Stimulated activated CD8-positive, alpha-beta memory T cell treated with anti-CD3 and anti-CD28 coated beads, Interleukin-4, amount 100 ng/mL, for 1 hour (primary cell): Measurements from ENCODE around the gene CD248.

Experiments used
- DNase-seq, 2 donors: peaks; one replicate each; pipeline ENCODE4 v3.0.0-alpha.2; 2020; ENCODE audit warnings: low read depth in 2 of 2, low spot score in 1 of 2

Gene CD248

DNA sequence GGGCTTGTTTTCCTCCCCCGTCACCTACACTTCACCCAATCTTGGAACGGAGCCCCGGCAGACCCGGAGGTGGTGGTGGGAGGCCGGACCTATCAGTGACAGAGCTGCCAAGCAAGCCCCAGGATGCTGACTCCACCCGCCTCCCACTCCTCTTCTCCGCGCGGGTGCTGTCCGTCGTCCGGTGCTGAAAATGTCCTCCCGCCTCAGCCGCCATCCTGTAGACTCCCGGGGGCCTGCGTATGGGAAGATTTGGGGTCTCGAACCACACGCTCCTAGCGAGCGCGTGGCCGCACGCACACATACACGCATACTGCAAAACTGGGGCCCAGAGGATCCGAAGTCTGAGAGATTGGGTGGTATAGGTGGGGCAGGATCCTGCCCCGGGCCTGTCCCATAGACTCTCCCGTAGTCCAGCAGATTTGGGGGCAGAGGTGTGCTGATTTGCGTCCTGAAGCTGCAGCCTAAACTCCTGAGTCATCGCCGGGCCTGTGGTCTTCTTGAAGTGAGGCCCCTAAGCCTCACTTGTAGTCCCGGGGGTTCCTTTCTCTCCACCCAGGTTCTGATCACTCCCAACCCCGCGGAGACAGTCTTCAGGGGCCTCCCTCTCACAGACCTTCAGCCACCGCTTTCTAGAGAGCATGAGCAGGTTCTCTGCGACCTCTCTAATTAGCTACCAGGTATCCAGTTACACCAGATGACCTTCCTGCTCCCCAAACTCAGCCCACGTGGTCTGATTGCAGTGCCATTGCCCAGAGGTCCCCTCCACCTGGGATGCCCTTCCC lies 27.1 kb downstream of the CD248 start:
- peak in 1 of 2 donors; percentile 28 for DNase-seq

DNA sequence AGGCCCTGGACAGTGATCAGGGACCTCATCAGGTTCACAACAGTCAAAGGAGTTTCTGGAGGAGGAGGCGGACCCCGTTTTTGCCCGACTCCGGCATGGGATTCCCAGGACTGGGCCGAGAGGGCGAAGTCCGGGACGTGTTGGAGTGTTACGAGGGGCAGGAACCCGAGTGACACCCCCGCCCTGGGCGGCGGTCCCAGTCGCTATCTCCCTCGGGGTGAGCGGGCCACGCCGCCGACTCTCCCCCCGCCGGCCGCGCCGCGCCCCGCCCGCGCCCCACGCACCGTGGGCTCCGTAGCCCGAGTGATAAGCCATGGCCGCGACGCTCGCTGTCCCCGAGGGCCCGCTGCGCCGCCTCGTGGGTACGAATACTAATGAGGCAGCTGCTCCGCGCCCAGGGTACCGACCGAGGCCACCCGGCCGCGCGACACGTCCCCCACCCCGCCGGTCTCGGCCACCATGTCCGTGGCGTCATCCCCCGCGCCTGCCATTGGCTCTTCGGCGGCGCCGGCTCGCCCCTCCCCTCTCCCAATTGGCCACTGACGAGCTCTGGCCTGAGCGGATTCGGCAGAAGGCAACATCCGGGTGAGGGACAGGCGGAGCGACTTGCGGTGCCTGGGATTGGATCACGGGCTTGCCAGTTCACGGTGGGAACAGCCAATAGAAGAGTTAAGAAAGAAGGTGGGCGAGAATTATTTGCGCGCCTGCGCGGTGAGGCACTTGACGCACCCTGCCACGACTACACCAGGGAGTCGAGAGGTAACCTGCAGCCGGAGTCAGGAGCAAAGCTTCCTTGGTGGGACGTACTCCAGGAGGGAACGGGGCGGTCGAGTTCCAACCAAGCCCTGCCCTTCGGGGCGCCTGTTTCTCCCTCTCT lies 27.9 kb downstream of the CD248 start, which contains the start of gene YIF1A:
Gene YIF1A (minus strand): TSS at position 473 of the 877 bp plus-strand sequence. CDS start 158 bp downstream, at position 315.
- peak; percentile 90 to 96 for DNase-seq

DNA sequence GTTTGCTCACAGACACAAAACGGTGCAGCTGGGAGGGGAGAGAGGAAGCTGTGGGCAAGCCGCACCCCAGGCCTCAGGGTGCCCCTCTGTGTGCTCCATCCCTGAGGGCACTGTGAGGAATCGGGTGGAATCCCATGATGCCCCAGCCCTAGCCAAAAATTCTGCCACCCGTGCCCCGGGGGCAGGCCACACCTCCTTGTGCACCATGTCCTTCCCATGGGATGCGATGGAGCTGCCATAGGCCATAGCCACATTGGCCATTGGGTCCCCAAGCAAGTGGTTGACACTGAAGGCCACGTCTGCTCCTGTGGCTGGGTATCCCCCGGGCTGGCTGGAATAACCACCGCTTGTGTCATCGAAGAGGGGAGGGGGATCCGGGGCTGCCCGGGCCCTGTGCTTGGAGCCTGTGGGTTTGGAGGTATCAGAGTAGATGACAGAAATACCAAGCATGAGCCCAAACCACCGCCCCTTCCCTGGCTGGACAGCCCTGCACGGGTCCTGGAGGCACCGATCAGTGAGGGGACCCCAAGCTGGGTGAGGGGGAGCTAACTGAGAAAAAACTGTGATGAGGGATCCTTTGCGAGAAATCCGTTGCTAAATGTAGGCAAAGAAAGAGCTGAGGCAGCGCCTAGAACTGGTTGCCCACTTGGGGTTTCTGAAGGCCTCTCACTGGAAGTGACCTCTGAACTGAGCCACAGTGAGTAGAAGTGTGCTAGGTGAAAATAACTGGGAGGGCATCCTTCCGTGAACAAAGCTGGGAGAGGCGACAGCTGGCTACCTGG lies 28.8 kb downstream of the CD248 start:
- no peak for DNase-seq

DNA sequence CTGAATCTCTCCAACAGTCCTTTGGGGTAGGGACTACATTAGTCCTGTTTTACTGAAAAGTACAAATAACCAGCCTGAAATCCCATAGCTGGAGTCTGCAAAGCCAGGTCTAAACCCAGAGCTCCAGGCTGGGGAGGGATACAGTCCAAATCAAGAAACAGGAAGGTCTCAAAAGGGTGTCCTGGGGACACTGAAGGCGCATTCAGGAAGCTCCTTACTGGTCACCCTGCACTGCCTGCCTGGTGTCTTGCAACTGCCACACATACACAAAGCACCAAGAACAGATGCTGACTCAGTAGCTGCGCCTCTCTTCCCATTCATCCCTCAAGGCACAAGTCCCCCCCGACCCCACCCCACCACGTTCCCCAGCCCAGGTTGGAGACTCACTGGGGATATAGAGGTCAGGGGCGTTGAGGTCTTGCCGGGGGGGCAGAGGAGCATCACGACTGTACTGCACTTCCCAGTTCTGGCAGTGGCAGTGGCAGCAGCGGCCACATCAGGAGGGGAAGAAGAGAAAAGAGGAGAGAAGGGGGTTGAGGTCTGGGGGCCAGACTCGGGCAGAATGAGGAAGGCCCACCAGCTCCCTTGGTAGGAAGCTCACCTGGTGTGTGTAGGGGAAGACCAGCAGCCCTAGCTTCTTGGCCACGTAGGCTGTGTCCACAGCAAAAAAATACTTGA lies 29.5 kb downstream of the CD248 start:
- DNase-seq, result no peak

DNA sequence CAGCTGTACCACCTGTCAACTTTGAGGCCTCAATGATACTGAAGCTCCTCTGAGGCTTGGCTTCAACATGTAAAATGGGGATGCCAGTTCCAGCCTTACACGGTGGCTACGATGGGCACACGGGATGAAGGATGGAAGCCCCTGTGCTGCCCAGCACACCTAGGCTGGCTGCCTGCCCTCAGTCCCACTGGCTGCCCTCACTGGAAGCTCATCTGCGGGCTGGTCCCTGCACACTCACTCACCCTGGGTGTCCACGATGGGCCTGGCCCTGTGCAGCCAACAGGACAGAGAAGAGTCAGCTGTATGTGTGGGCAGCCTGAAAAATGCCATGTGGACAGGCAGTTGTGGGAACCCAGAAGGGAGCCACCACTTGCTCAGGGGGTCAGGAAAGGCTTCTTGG lies 30.1 kb downstream of the CD248 start:
- no peak for DNase-seq

DNA sequence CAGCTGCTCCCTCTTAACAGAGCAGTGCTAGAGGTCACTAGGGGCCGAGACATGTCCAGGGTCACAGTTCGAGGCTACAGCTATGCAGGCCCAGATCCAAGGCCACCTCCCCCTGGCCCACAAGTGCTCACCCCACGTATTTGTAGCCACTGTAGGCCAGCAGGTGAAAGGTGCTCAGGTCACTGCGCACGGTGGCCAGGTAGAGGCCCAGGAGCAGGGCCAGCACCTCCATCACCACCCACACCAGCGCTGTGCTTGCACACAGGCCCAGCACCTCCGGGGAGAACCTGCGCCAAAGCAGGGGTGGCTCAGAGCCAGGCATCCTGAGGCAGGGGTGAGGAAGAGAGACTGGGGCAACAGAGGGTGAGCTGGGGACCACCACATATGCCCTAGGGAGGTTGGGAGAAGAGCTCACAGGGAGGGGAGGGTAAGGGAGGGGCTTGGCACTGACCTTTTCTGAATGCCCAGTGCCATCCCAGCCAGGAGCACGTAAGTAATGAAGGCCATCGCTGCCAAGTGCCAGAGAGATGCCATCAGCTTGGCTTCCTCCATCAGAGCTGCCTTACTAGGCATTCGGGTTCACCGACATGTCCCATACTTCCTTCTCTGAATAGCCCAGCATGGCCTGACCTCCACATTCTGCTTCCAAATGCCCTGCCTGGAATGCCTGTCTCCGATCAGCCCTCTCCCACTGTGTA lies 31.4 kb downstream of the CD248 start:
- DNase-seq, result no peak

DNA sequence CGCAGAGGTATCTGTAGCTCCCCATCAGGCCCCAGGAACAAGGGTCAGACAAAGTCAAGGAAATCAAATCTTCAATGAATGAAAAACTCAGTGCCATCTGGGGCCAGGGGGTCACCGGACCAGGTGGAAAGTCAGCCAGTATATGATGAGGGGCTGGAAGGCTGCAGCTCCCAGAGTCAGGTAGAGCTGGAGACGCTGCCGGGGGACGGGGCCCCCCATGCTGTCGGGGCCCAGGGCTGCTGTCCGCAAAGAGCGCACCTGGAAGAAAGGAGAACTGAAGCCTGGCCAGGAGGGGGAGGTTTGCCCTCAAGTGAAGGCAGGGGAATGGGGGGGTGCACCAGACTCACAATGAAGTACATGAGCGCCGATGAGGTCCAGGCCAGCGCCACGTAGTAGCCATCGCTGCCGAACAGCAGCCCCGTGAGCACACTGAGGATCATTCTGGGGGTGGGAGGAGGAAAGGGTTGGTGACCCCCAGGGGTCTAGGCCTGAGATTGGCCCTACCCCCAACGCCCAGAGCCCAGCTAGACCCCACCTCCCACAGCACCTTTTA lies 32.2 kb downstream of the CD248 start:
- no peak for DNase-seq

DNA sequence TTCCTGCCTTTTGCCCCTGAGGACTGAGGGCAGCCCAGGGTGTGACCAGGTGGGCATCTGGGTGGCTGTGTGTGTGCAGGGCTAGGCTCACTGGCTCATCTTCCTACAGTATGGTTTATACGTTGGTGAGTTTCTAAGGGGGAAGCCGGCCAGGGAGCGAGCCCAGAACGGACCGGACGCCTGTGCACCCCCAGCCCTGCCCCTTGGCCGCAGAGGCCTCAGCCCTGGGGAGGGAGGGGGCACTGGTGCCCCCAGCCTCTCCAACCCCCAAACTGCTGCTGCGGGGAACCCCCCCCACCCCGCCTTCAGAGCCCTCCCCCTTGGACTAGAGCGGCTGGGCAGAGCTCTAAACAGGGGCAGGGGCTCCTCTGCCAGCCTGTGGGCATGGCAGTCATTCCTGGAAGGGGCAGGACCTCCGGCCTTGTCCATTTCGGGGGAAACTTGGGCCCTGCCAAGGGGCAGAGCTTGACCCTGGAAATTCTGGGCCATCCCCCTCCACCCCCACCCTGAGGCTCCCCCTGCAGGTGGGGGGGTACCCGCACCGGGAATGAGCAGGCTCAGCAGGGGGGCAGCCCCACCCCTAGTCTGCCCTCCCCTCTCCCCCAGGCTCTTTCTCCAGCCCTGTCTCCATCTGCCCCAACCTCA lies 33.3 kb downstream of the CD248 start:
- DNase-seq, result no peak

DNA sequence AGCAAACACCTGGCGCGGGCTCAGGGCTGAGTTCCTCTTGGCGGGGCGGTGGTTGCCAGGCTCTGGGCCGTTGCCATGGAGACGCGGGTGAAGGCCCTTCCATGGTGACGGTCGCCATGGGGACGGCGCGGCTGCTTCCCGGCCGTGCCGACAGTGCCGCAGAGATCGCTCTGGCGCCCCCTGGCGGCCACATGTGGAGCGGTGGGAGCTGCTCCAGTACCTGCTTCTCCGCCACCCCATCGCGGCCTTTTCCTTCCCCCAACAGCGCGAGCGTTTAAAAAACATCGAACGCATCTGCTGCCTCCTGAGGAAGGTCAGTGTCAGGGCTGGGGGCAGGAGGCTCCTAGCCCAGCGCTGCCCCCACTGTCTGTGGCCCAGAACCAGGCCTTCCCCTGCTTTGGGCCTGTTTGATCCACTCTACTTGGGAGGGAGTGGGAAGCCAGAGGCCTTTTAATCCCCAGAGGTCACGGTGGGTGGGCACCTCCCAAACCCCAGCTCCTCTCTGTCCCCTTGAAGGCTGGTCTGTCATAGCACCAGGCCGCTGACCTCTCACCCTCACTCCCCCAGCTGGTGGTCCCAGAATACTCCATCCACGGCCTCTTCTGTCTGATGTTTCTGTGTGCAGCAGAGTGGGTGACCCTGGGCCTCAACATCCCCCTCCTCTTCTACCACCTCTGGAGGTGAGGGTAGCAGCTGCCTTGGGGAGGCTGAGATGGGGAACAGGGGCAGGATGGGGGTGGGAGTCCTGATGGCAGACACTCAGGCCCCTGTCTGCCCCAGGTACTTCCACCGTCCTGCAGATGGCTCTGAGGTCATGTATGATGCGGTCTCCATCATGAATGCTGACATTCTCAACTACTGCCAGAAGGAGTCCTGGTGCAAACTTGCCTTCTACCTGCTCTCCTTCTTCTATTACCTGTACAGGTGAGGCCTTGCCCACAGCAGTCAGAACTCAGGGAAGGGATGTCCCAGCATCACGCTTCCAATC lies 34.1 kb downstream of the CD248 start:
- peak; percentile 98 to 99 for DNase-seq

DNA sequence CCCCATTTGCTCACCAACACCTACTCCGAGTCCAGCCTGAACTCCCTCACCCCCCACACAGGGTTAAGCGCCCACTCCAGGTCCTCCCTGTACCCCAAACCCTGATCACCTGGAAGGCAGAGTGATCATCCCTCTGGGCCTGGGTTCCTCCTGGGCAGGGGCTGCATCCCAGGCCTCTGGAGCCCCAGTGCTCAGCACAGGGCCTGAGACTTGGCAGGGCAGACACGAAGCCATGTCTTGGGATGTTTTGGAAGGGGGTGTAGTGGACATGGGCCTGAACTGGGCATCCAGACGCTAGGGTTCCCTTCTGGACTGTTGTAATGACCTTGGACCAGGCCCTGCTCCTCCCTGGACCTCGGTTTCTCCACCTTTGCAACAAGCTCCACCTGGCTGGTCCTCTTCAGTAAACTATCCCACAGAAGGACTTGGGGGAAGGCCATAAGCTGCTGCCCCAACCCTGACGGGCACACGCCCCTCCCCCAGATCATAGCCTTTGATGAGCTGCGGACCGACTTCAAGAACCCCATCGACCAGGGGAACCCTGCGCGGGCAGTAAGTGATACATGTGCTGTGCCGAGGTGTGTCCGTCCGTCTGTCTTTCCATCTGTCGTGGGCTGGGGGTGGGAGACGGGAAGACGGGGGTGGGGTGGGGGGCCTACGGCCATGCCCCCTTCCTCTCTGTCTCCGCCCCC lies 34.9 kb downstream of the CD248 start:
- DNase-seq, result no peak

DNA sequence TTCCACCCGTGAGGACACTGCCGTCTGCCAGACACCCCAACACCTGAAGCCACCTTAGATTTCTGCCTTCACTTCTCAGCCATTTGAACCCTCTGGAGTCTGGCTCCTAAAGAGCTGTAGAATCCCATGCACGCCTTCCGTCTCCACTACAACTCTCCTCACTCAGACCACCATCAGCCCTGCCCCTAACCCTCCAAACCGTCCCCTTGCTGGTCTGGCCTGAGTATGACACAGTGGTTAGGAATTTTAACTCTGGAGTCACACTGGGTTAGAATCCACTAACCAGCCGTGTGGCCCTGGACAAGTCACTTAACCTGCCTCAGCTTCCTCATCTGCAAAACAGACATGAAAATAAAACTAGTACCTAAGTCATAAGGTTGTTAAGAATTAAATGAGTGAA lies 35.8 kb downstream of the CD248 start:
- DNase-seq, result no peak

DNA sequence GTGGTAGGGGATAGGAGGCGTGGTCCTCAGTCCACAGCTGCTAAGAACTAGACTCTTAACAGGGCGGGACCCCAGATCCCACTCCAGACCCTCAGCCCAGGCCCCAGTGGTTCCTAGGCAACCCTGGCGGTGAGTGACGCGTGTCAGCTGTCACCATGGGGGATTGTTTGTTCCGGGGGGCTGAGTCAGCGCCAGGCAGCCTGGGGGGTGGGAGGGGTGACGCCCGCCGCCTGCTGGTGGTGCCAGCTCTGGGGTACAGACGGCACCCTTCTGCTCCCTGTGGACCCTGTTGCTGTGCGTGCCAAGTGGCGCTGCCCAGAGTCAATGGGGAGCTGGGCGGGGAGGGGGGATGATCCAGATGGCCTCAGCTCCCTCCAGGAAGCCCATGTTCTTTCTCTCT lies 36.4 kb downstream of the CD248 start:
- DNase-seq, result no peak

DNA sequence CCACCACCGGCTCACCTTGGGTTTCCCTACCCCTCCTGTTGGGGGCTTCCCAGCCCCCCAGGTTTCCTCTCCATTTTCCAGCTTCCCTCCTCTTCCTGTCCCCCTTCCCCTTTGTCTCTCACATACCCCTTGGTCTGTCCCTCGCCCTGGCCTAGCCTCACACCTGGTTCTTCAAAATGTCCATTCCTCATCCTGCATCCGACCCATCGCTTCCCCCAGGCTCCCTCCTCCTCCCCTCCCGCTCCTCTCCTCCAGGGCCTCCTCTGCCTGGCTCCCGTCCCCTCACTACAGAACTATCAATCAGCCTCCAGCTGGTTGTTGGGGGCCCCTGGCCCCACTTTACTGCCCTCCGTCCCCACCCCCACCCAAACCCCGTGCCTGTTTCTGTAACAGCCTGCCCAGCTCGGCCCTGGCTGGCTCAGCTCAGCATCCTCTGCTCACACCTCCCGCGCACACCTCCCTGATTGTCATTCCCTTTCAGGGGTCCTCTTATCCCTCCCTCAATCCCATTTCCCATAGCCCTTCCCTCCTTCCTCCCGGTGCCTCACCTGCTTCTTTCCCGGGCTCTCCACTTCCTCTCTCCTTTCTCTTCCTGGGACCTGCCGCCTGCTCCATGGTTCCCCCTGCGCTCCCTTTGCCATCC lies 37.6 kb downstream of the CD248 start:
- no peak for DNase-seq

DNA sequence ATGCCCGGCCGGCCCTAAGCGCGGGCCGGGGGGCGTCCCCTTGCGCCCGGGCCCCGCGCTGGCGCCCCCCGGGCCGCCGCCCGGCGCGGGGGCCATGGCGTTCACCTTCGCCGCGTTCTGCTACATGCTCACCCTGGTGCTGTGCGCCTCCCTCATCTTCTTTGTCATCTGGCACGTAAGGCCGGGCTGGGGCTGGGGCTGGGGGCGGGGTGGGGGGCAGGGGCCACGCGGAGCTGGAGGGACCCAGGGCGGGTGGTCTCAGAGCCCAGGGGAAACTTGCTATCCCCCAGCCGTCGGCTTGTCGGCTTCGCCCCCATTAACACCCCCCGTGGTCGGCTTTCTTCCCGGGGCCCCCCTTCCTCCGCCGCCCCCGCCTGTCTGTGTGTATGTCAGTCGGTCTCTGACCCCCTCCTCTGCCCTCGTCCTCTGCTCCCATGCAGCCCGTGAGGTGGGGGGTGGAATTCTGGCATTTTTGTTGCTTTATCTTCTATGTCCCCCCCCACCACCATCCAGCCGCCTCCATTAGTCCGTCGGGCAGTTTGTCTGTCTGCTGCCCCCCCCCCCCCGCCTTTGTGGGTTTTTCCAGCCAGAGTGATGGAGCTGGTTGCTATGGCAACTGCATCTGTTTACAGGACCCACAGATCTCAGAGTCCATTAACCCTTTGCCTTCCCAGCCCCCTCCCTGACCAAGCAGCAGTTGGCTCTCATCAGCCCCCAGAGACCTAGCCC lies 38.3 kb downstream of the CD248 start:
- no peak for DNase-seq

DNA sequence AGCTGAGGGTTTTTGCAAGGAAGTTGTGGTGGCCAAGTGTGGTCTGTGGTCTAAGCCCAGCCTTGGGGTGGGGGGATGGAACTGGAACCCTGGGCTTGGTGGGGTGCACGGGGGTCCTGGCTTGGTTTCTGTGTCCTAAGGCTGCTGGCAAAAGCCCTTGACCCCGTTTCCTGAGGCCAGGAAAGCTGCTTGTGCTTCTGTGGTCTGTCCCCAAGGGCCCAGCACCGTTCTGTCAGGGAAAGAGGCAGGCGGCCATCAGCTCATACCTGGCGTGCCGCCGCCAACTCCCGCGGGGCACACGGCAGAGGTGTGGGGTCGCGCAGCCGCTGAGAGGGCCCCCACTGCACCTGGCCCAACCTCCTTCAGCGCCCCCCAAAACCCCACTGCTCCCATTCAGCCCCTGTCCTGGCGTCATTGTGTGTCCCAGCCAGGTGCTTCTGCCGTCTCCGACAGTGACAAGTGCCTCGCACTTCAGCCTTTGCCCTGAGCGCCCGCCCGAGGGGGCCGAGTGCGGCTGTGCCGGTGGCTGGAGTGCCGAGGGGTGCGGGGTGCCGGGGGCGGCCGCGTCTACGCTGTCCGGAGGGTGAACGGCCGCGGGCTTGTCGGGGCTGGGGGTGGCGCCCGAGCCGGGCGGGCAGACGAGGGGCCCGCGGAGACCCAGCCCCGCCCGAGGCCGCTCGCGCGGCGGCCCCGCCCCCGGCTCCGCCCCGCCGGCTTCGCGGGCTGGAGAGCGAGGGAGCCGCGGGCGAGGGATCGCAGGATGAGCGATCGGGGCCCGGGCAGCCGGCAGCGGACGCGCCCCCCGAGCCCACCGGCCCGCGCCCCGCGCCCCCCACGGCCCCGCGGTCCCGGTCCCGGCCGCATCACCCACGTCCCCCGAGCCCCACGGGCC lies 39.1 kb downstream of the CD248 start, which contains the start of gene CNIH2:
Gene CNIH2 (plus strand): TSS at position 705 of the 892 bp plus-strand sequence. CDS start 282 bp downstream, outside the sequence.
- DNase-seq, result no peak
